HT-29 (cell line): ENCODE measurements around the gene OPN1LW. TPM values are rescaled to one million over a fixed set of nuclear protein-coding genes. Genes with fewer than 3 reads are reported as not detected.
"Not testable (repeated sequence)": the region's sequence is repeated elsewhere in the genome, so short reads cannot be mapped to it uniquely, and the experiment has no call there.

Source experiments
- DNase-seq: peaks from one replicate; pipeline ENCODE4 v3.0.0-alpha.2; 2015; ENCODE audit warnings: low spot score
- total RNA-seq: library from RNA; depleted of rRNA; stranded (reverse); fragments of >200 nt; shearing (Covaris generic); gene quantifications from 2 replicates; pipeline ENCODE4 v1.2.3, GENCODE V29; 2014

OPN1LW gene
- total RNA-seq, 1 experiment from 2014 or later: not detected

DNA sequence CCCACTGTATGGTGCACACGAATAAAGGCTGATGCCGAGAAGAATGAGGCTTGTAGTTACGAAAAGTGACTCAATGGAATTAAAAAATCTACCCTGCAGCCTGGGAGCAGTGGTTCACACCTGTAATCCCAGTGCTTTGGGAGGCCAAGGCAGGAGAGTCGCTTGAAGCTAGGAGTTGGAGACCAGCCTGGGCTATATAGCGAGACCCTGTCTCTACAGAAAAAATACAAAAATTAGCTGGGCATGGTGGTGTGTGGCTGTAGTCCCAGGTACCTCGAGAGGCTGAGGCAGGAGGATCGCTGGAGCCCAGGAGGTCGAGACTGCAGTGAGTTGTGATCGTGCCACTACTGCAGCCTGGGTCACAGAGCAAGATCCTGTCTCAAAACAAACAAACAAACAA lies 11.7 kb upstream of the OPN1LW start:
- DNase-seq: no peak

DNA sequence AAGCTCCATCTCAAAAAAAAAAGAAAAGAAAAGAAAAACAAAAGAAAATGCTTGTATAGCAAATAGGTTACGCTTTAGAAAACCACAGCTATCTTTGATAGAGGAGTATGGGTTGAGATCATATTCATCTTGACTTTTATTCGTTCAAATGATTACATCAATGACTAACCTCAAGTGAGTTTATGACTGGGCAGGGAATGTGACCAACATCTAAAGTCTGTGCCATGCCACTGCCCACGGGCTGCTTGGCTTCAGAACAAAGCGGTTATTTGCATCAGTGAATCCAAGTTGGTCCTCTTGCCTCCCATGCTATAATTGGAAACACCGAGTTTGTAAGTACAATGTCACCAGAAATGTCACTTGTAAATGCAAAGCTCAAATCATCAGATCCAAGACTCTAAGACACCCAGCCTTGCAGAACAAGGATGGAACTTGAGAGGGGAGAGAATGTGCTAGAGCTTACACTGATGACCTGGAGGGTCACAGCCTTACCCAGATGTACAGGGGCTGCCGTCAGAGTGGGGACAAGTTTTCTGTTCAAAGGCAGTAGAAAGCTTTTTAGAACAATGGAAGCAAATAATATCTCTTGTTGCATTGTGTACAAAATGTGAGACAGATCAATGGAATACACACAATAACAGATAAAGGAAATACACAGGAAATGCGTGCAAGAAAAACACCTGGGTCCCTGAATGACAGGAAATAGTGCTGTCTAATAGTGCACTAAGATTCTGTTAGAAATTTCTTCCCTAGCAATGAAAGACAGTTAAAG lies 8.4 kb upstream of the OPN1LW start:
- no peak for DNase-seq

DNA sequence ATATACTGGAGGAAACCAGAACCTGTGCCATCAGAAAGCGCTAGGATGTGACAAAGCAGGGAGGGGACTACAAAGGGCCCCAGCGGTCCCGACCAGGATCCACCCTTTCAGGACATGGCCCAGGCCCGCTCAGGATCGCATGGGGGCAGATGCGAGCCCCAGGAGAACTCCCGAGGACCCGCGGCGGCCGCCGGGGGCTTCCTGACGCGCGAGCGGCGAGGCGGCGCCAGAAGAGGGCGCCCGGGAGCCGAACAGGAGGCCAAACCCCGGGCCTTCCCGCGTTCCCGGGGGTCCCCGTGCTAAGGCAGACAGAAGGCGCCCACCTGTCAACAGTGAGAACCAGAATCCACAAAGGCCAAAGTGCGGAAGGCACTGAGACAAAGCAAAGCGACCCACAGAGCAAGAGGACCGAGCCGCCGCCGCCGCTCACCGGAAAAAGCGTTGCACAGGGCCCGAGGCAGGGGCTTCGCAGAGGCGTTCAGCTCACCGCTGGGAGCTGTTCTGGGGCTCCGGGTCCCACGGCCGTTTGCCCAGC lies 7.3 kb upstream of the OPN1LW start:
- DNase-seq: peak; percentile 64

DNA sequence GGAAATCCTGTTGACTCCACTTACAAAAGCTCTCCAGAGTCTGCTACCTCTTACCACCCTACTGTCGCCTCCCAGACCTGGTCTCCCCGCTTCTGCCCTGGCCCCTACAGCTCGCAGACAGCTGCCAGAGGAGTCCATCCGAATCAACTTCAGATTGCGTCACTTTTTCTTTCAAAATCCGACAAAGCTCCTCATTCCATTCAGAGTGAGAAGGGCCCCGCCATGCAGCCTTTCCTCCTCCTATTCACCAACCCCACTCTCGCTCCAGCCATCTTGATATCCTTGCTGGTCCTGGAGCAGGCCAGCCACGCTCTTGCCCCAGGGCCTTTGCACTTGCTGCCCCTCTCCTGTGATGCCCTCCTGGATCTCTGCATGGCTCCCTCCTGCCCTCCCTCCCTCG lies 5.2 kb upstream of the OPN1LW start:
- DNase-seq: no peak

DNA sequence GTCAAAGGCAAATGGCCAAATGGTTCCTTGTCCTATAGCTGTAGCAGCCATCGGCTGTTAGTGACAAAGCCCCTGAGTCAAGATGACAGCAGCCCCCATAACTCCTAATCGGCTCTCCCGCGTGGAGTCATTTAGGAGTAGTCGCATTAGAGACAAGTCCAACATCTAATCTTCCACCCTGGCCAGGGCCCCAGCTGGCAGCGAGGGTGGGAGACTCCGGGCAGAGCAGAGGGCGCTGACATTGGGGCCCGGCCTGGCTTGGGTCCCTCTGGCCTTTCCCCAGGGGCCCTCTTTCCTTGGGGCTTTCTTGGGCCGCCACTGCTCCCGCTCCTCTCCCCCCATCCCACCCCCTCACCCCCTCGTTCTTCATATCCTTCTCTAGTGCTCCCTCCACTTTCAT lies 3.8 kb upstream of the OPN1LW start:
- DNase-seq: no peak

DNA sequence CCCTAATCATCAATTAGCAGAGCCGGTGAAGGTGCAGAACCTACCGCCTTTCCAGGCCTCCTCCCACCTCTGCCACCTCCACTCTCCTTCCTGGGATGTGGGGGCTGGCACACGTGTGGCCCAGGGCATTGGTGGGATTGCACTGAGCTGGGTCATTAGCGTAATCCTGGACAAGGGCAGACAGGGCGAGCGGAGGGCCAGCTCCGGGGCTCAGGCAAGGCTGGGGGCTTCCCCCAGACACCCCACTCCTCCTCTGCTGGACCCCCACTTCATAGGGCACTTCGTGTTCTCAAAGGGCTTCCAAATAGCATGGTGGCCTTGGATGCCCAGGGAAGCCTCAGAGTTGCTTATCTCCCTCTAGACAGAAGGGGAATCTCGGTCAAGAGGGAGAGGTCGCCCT lies 3.3 kb upstream of the OPN1LW start:
- no peak for DNase-seq

DNA sequence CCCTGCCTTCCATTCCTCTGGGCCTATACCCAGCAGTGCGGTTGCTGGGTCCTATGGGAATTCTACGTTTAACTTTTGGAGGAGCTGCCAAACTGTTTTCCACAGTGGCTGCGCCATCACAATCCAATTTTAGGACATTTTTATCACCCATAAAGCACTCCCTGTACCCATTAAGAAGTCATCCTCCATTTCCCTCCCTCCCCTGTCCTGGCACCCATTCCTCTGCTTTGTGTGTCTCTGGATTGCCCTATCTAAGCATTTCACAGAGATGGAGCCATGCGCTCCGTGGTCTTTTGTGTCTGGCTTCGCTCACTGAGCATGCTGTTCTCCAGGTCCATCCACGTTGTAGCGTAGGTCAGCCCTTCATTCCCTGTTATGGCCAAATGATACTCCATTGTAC lies 1.7 kb upstream of the OPN1LW start:
- DNase-seq: no peak

DNA sequence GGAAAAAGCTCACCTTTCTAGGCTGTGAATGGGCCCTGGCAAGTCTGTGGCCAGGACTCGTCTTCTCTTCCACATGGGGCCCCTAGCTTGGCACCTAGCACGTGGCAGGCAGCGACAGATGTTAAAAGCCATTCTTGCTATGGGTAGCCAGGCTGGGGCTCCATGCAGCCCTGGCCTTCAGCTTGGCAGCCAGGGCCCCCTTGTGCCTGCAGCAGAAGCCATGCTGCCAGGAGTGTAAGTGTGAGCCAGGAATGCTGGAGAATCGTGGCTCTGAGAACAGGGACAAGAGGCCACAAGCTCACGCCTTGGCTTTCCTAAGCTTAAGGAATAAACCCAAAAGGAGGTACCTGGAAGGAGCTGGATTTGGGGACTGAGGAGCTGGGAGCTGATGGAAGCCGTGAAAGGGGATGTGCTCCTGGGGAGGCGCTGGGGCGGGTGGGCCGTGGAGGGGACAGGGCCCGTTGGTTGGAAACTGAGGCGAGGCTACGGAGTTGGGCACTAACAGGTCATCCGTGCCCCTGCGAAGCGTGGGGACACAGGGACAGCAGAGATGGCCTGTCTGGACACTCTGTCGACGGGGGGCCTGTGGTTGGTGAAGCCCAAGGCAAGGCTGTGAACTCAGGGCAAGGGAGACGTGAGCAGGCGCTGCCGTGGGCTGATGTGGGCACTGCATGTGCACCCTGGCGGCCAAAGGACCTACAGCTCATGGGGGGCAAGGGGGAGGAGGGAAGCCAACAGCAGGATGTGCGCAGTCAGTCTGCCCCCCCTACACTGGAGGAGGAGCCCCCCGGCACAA lies 895 bp upstream of the OPN1LW start:
- DNase-seq: no peak

DNA sequence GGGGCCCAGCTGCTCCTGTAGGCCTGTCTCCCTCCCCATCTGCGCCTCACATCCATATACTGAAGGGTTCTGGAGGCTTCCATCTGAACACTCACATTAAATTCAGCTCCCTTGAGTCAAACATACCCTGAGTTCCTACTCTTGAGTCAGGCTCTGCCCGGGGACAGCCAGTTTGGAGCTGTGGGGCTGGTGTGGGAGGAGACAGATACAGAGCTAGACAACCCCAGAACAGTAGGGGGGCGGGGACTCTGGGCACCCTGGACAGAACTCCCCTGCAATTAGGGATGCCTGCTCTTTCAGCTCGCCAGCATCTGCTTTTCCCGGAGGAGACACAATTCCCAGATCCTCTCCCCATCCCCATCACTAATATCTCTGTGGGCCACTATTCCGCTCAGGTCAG lies 7.0 kb downstream of the OPN1LW start:
- DNase-seq: not testable (repeated sequence)

DNA sequence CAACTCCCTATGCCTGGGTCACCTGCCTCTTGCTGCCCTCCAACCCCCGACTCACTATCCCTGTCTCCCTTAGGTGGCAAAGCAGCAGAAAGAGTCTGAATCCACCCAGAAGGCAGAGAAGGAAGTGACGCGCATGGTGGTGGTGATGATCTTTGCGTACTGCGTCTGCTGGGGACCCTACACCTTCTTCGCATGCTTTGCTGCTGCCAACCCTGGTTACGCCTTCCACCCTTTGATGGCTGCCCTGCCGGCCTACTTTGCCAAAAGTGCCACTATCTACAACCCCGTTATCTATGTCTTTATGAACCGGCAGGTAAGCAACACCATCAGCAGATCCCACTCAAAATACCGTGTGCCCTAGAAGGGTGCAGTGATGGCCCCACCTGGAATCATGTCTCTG lies 12.2 kb downstream of the OPN1LW start:
- not testable (repeated sequence) for DNase-seq

DNA sequence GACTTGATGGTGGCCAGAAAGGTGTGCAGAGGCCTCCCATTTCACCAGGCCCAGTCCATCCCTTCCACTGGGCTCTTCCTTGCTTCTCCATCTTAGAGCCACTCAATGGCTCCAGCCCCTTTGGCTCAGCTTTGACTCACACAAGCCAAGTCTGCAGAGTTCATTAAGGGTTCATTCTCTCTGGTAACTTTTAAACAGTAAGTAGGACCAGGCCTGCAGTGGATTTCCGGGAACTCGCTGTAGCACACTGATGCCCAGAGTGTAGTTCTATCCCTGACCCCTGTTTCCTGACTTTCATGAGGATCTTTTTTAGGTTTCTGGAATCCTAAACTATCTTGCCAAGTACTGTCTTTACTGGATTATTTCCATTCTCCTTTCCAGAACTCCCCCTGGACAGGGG lies 13.2 kb downstream of the OPN1LW start:
- not testable (repeated sequence) for DNase-seq

DNA sequence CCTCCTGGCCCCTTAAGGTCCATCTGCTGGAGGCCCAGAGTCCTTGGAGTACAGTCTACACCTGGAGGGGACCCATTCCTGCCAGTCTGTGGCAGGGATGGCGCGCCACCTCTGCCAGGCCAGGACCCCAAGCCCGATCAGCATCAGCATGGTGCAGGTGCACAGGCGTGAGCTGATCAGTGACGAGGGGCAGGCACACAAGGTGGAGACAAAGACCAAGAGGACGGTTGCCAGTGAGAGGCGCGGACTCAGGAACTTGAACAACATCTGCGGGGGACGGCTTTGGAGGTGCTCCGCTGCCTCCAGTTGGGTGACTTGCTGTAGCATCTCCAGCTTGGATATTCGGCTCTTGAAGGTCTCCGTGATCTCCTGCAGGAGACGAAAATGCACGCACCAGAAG lies 15.3 kb downstream of the OPN1LW start:
- DNase-seq: not testable (repeated sequence)

DNA sequence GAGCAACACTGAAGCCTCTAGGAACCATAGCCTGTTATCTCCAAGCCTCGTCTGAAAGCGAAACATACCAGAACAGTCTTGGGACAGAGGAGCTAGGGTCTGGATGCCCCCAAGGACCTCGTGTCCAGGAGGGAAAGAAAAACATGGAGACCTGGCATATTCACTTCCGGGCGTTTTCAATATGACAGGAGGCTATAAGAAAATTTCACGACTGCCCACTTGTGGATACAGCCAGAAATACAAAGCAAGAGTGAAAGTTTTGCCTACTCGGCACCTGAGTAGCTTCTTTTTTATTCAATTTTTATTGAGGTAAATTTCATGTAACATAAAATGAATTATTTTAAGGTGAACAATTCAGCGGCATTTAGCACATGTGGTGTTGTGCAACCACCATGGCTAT lies 20.9 kb downstream of the OPN1LW start:
- DNase-seq: not testable (repeated sequence)

DNA sequence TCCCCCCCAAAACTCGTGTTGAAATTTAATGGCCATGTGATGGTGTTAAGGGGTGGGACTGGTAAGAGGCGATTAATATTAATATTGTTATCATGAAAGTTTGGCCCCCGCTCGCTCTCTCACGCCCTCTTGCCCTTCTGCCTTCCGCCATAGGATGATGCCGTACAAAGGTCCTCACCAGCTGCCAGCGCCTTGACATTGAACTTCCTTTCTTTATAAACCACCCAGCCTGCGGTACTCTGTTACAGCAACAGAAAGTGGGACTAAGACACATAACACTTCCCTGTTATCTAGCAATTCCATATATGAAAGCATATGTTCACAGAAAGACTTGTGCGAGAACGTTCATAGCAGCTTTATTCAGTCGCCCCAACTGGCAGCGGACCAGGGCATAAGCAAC lies 24.3 kb downstream of the OPN1LW start:
- not testable (repeated sequence) for DNase-seq

DNA sequence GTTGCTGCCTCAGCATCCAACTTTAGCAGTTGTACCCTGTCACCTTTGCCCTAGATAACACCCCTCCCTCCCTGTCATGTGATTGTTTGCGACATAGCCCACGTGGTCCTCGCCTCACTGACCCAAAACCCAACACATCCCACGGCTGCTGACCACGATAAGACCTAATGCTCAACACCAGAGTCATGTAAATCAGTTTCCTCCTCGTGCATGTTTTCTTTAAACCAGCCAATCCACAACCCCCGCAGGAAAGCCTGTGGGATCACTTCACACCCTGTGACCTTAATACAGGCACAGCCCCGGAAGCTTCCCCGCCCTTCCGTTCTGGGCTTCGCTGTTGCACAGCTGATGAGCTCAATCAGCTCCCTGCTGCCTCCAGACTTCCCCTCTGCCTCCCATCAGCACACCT lies 28.5 kb downstream of the OPN1LW start:
- not testable (repeated sequence) for DNase-seq

DNA sequence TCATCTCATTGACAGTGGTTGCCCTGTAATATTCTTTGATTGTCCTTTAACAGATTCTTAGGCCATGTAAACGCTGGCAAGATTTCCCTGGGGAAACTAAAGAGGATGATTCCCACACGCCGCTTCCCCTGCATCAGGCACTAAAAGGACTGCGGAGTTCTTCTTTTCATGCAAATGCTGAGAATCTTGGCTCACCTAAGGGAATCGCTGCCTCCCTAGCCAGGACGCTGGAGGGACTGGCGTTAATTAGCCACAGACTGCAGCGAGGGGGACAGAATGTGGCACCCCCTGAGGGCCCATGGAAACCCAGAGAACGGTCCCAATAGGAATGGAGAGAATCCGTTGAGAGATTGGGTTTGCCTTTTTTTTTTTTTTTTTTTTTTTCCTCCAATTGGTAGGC lies 30.3 kb downstream of the OPN1LW start:
- not testable (repeated sequence) for DNase-seq

DNA sequence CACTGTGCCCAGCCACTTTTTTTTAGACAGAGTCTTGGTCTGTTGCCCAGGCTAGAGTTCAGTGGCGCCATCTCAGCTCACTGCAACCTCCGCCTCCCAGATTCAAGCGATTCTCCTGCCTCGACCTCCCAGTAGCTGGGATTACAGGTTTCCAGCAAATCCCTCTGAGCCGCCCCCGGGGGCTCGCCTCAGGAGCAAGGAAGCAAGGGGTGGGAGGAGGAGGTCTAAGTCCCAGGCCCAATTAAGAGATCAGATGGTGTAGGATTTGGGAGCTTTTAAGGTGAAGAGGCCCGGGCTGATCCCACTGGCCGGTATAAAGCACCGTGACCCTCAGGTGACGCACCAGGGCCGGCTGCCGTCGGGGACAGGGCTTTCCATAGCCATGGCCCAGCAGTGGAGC lies 38.3 kb downstream of the OPN1LW start, which contains the start of gene OPN1MW:
Gene OPN1MW (plus strand): TSS at position 301 of the 400 bp plus-strand sequence. CDS start 82 bp downstream, at position 383.
- DNase-seq: not testable (repeated sequence)

DNA sequence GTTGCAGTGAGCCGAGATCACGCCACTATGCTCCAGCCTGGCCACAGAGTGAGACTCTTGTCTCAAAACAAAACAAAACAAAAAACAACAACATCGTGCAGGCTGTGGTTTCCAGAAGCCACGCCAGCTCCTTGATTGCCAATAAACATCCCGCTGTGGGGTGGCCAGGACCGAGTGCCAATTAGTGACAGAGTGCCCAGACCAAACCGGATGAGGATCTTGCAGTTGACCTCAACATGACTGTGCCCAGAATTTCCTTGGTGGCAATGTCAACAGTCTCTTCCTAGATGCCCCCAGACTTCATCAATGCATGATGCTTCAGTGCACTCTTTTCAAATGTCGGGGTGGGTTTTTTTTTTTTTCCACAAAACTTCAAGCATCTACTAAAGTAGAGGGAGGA lies 39.8 kb downstream of the OPN1LW start:
- DNase-seq: not testable (repeated sequence)

DNA sequence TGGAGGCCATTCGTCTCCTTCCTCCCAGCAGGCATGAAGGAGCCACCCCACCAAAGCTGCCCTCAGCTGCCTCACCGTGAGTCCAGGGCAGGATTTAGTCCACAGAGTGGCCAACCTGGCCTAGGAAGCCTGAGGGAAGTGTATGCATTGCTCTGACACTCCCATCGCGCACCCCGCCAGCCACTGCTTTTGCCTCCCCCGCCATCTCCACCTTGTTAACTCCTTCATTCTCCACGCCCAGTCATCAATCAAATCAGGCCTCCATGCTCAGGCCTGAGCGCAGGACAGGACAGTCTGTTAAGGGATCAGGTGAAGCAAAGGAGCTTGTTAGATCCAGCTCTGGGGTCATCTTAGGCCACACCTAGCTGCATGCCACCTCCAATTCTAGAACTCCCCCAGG lies 48.8 kb downstream of the OPN1LW start:
- DNase-seq: not testable (repeated sequence)

DNA sequence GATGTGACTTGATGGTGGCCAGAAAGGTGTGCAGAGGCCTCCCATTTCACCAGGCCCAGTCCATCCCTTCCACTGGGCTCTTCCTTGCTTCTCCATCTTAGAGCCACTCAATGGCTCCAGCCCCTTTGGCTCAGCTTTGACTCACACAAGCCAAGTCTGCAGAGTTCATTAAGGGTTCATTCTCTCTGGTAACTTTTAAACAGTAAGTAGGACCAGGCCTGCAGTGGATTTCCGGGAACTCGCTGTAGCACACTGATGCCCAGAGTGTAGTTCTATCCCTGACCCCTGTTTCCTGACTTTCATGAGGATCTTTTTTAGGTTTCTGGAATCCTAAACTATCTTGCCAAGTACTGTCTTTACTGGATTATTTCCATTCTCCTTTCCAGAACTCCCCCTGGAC lies 50.3 kb downstream of the OPN1LW start:
- DNase-seq: not testable (repeated sequence)

DNA sequence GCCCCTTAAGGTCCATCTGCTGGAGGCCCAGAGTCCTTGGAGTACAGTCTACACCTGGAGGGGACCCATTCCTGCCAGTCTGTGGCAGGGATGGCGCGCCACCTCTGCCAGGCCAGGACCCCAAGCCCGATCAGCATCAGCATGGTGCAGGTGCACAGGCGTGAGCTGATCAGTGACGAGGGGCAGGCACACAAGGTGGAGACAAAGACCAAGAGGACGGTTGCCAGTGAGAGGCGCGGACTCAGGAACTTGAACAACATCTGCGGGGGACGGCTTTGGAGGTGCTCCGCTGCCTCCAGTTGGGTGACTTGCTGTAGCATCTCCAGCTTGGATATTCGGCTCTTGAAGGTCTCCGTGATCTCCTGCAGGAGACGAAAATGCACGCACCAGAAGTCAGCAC lies 52.4 kb downstream of the OPN1LW start:
- DNase-seq: not testable (repeated sequence)
